ENCODE measurements around the gene PADI4. TPM values are rescaled to one million over a fixed set of nuclear protein-coding genes. Genes with fewer than 3 reads are reported as not detected.

PADI4 gene
- total RNA-seq, 3 donors from 2014 or later (not counting 1 experiment from before 2014, with no cell fraction given) = 1.4 to 11.6 (median 1.7) TPM

DNA sequence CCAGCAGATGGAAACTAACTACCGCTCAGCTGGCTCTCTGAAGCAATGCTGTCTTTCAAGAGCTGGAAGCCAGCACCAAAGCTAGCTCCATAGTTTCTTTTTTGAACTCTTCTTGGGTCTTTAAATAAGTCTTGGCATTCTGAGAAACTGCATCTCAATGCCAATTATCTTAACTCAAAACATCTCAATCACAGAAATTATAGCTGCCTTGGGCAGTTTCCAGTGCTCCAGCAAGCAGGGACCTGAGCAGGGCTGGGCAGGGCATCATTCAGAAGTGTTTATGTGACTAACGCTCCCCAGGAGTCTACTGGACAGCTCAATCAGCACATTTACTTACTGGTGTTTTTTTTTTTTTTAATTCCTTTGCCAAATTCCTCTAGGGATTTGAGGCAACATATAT lies 18.3 kb upstream of the PADI4 start:
- intact Hi-C loops (cut with micrococcal nuclease) = no loop called here
- TF ChIP-seq, protein P1, sequence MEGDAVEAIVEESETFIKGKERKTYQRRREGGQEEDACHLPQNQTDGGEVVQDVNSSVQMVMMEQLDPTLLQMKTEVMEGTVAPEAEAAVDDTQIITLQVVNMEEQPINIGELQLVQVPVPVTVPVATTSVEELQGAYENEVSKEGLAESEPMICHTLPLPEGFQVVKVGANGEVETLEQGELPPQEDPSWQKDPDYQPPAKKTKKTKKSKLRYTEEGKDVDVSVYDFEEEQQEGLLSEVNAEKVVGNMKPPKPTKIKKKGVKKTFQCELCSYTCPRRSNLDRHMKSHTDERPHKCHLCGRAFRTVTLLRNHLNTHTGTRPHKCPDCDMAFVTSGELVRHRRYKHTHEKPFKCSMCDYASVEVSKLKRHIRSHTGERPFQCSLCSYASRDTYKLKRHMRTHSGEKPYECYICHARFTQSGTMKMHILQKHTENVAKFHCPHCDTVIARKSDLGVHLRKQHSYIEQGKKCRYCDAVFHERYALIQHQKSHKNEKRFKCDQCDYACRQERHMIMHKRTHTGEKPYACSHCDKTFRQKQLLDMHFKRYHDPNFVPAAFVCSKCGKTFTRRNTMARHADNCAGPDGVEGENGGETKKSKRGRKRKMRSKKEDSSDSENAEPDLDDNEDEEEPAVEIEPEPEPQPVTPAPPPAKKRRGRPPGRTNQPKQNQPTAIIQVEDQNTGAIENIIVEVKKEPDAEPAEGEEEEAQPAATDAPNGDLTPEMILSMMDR (IDR thresholded peaks at IDR 0.05) = no peak
- Mint-ChIP-seq H3K9me3 (no peaks in the 10 kb centered on the region), H3K36me3 (no peaks in the 10 kb centered on the region), H3K27me3 (ENCODE audit: low read depth in 2 of 2) (peaks cover 7 to 20% of the 10 kb centered on the region in 2 donors), H3K27ac (no peak overlapping the region), H3K4me1 (no peaks in the 10 kb centered on the region), H3K4me3 (no peak overlapping the region)
- Histone ChIP-seq H3K4me1 (ENCODE audit: control insufficient read depth, insufficient read depth, low read length) (peaks cover 6% of the 10 kb centered on the region), H3K36me3 (ENCODE audit: control insufficient read depth, insufficient read depth, low read length) (no peaks in the 10 kb centered on the region), H3K27me3 (ENCODE audit: control insufficient read depth, insufficient read depth, low read length) (no peaks in the 10 kb centered on the region), H3K4me3 (ENCODE audit: low read length) (no peak overlapping the region), H3K27ac (ENCODE audit: low read length) (no peak overlapping the region), H3K9me3 (ENCODE audit: control insufficient read depth, insufficient read depth, low read length) (no peaks in the 10 kb centered on the region)
- WGBS (ENCODE audit: insufficient coverage) = 89% methylated on average over 2 of the region's 2 CpGs
- ATAC-seq (no peak), DNase-seq (no peak)

DNA sequence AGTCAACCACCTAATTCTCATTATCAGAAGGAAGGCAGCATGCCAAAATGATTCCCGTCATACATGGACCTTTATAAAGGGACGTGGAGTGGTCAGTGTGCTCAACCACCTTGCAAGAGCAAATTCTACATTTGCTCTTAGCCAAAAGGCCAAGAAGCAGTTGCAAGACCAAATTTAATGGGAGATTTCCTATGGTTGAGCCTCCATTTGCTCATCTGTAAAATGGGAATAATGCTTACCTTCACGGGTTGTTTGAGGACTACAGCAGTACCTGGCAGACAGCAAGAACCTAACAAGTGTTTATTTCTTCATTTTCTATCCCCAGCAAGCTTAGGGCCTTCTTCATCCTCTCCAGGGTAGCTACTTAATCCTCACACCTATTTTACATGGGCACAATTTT lies 17.4 kb upstream of the PADI4 start:
- intact Hi-C loops (cut with micrococcal nuclease) = no loop called here
- no peaks in the 10 kb centered on the region for H3K36me3 Mint-ChIP-seq
- WGBS (ENCODE audit: insufficient coverage) = 83% methylated on average over 3 of the region's 3 CpGs
- Histone ChIP-seq H3K27ac (ENCODE audit: low read length) (no peak overlapping the region), H3K9me3 (ENCODE audit: control insufficient read depth, insufficient read depth, low read length) (no peaks in the 10 kb centered on the region), H3K4me1 (ENCODE audit: control insufficient read depth, insufficient read depth, low read length) (peaks cover 6% of the 10 kb centered on the region), H3K27me3 (ENCODE audit: control insufficient read depth, insufficient read depth, low read length) (no peaks in the 10 kb centered on the region), H3K4me3 (ENCODE audit: low read length) (no peak overlapping the region), H3K36me3 (ENCODE audit: control insufficient read depth, insufficient read depth, low read length) (no peaks in the 10 kb centered on the region)
- no peaks in the 10 kb centered on the region for H3K9me3 Mint-ChIP-seq
- H3K27me3 Mint-ChIP-seq (ENCODE audit: low read depth in 2 of 2) = peaks cover 7 to 20% of the 10 kb centered on the region in 2 donors
- H3K4me3 Mint-ChIP-seq = no peak overlapping the region
- DNase-seq = no peak
- H3K4me1 Mint-ChIP-seq = no peaks in the 10 kb centered on the region
- no peak overlapping the region for H3K27ac Mint-ChIP-seq
- ATAC-seq = no peak
- TF ChIP-seq, protein P1 (IDR thresholded peaks at IDR 0.05) = no peak

DNA sequence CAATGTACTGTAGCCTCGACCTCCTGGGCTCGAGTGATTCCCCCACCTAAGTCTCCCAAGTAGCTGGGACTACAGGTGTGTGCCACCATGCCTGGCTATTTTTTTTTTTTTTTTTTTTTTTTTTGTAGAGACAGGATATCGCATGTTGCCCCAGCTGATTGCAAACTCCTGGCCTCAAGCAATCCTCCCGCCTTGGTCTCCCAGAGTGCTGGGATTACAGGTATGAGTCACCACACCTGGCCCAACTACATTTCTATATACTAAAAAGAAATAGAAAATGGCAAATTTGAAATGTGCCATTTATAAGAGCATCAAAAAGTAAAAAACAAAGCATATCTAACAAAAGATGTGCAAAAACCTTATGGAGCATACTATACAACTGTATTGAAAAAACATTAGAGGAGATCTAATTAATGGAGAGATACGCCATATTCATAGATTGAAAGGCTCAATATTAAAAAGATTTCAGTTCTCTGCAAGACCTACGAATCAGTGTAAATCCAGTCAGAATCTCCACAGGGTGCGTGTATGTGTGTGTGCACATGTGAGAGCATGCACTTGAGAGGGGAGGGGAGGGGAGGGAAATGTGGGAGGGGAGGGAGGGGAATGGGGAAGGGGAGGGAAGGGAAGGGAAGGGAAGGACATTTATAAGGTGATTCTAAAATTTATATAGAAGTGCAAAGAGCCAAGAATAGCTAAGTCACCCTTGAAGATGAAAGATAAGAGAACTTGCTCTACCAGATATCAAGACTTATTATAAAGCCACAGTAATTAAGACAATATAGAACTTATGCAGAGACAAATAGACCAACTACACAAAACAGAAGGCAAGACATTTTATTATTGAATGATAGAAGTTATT lies 15.5 kb upstream of the PADI4 start:
- H3K4me1 ChIP-seq (ENCODE audit: control insufficient read depth, insufficient read depth, low read length) = peaks cover 4% of the 10 kb centered on the region
- H3K36me3 ChIP-seq (ENCODE audit: control insufficient read depth, insufficient read depth, low read length) = no peaks in the 10 kb centered on the region
- Mint-ChIP-seq H3K4me1 (no peaks in the 10 kb centered on the region), H3K36me3 (no peaks in the 10 kb centered on the region), H3K9me3 (no peaks in the 10 kb centered on the region), H3K27me3 (ENCODE audit: low read depth in 2 of 2) (peaks cover 7 to 21% of the 10 kb centered on the region in 2 donors), H3K4me3 (no peak overlapping the region), H3K27ac (no peak overlapping the region)
- H3K9me3 ChIP-seq (ENCODE audit: control insufficient read depth, insufficient read depth, low read length) = no peaks in the 10 kb centered on the region
- H3K27me3 ChIP-seq (ENCODE audit: control insufficient read depth, insufficient read depth, low read length) = no peaks in the 10 kb centered on the region
- ATAC-seq (no peak), DNase-seq (no peak)
- H3K4me3 ChIP-seq (ENCODE audit: low read length) = no peak overlapping the region
- TF ChIP-seq, protein P1 (IDR thresholded peaks at IDR 0.05) = no peak
- no peak overlapping the region for H3K27ac ChIP-seq (ENCODE audit: low read length)
- intact Hi-C loops (cut with micrococcal nuclease) = no loop called here
- WGBS (ENCODE audit: insufficient coverage) = 65% methylated on average over 4 of the region's 7 CpGs
